HG02884 (cell line): ENCODE results near the gene AQP9.

Experiments used
- ATAC-seq: cut with Tn5 transposase; IDR thresholded peaks from one replicate; pipeline ENCODE4 v1.9.1; 2021; ENCODE audit warnings: mild to moderate bottlenecking, moderate library complexity; ENCODE audit not compliant: unreplicated experiment

AQP9 gene

DNA sequence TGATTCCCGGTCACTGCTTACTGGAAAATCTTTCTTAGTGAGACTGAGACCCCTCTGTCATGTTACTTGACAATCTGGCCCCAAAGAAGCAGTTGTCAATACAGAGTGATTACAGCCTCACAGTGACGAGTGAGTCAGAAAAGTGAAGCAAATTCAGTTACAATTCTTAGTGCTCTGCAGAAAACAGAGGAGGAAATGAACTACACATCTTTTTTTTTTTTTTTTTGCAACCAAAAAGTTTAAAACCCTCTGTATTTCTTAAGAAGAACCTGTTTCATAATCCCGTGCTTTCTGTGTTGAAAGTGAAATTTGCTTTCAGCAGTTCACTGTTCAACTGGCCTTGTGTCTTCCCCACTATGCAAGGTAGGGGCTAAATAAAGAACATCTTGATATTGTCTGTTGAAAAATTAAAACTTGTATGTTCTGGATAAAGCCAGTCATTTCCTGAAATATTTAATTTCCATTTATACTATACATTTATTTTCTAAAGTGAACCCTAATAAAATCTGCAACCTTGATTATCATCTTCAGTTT, 1.9 kb downstream of the AQP9 start:
- ATAC-seq: no peak

DNA sequence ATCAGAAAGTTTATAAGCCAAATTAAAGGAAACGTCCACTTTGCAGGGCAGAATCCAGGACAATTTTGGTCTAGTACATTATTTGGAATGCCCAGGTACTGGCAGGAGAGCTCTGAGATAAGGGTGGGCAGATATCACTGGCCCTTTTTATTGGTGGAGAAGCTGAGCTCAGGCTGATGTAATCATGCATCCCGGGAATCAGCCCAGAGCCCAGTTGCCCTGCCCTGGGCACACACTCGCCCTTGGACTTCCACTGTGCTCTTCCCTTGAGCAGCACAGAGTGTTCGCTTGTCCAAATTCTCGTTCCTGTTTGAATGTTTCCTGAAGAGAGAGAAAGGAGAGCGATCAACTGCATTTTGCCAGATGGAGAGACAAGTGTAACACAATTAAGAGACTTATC, 3.7 kb downstream of the AQP9 start:
- no peak for ATAC-seq

DNA sequence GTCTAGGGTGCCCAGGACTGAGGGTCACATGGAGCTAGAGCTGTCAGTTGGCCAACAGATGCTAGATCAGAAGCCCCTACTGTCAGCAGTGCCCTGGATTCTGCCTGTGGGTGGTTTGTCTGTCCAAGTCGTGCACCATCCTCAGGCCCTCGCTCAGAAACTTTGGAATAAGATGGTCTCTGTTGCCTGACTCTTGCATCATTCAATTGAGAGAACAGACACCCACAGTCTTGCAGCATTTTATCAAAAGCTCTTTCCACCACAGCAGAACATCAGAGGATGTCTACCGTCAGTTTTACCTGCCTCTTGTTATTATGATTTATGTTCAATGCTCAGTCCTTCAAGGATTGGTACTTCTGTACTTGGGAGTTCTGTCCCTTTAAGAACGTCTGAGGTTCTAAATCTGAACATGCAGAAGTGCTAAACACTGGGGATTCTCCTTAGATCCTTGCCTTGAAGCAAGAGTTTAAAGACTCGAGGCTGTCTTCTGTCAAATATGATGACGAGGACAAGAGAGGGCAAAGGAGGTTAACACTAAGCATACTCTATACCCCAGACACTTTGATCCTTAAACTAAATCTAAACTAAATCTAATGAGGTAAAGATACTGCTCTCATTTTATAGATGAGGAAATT, 4.8 kb downstream of the AQP9 start:
- no peak for ATAC-seq

DNA sequence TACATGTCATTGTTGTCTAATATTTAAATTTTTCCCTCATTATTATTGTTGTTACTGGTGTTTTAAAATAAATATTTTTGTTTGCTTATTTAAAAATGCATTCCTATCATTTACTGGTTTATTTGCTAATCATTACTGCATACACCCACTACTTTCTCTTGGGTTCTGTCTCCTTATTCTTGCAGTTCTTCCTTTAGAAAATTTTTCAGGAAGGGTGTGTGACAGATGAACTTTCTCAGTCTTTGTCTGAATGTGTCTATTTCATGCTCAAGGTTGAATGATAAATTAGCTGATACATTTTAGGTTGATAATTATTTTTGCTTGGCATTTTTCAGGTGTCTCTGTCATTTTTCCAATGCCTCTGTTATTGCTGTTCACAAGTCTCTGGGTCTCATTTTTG, 7.4 kb downstream of the AQP9 start:
- ATAC-seq: no peak

DNA sequence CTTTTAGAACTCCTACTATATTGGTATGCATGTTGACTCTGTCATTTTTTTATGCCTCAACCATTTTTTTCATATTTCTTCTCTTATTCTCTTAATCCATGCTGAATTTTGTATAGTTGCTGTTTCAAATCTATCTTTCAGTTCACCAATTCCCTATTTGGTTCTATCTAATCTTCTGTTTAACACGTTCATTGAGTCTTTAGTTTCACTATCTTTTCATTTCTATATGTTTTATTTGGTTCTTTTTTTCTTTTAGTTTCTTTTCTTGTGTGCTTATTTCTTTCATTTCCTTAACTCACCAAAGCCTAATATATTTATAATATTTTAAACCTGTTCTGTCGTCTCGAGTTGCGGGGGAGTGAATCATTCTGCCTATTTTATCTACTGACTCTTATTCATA, 8.0 kb downstream of the AQP9 start:
- no peak for ATAC-seq

DNA sequence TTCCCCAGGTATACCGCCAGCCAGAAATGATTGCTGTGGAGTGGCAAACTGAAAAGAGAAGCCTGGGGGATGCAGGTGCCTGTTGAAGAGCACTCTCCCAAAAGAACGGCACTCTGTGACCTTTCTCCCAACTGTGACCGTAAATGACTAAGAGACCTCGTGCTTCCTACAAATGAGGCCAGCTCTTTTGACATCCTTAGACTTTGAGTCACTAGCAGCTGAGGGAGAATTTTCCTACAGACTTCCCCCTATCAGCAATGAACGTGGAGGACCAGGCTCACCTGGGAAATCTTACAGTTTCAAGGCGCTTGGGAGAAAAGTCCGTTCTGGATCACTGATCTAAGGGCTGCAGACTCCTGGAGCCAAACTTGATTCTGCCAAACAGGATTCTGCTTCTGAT, 8.6 kb downstream of the AQP9 start:
- no peak for ATAC-seq

DNA sequence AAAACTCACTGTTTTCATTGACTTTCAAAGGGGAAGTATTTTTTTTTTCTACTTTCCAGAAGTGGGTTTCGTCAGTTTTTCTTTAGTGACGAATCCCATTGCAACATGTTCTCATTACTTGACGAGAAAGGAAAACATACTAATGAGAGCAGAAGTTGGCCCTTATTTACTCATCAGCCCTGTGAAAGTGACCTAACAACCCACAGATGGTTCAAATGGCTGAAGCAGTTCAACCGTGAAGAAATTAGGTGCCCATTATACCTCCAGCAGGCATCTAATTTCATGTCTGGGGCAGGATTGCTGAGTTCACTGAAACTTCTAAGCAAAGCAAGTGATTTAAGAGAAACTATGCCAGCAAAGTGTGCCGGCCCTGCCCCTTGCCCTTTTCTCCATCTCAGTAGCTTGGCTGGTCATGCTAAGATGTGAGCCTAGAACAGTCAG, 9.0 kb downstream of the AQP9 start:
- no peak for ATAC-seq

DNA sequence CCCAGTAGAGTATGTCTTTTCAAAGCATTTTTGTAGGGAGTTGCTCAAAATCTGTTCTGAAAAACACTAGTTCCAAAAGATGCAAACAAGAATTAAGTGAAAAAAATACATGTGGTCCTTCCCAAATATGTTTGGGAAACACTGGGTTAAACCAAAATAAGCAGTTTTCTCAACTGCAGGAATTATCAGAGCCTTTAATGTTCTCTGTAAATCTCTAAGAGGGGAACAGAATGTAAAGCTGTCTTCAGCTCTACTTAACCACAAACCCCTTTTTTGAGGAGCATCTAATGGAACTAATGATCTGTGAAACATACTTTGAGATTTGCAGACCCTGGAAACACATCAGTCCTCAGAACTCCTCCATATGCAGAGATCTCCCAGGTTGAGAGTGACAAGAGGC, 9.9 kb downstream of the AQP9 start:
- no peak for ATAC-seq

DNA sequence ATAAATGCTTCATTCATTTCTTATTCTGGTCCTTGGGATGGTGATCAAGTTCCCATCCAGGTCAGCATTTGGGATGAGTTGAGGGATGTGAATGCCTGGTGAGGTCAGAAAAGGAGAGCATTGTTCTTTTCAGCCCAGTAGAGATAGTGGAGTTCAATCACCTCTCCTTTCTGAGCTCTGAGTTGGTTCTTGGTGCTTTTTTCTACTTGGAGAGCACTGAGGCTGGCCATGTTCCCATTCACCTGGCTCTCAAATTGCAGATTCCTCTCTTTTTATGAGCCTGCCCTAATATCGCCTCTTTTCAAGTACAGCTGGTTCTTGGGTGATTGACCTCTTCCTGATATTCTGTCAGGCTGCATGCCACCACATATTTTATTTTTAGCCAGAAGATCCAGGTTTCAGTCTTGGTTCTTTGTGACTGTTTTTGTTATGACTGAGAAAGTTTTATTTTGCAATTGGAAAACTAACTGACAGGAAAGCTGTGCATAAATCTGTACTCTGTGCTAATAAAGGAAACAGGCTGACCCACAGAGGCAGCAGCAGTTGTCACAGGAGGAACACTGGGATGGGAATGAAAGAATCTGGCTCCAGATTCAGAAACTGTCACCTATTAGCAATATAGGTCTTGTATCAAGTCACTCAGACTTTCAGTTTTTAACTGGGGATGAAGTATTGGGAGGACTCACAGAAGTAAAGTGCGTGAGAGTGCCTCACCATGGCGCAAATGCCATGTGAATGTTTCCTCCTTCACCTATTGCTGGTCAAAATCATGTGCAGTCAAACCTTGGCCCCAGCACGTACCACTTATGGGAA, 10.7 kb downstream of the AQP9 start:
- ATAC-seq: no peak

DNA sequence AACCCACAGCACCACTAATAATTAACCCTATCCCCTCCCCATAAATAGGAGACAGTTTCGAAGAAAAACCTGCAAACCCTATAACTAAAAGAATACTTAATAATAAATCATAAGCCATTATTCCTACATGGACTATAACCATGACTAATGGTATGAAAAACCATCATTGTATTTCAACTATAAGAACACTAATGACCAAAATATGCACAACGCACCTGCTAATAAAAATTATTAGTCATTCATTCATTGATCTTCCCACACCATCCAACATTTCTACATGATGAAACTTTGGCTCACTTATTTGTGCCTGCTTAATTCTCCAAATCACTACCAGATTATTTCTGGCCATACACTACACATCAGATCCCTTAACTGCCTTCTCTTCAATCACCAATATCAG, 16.6 kb downstream of the AQP9 start:
- no peak for ATAC-seq

DNA sequence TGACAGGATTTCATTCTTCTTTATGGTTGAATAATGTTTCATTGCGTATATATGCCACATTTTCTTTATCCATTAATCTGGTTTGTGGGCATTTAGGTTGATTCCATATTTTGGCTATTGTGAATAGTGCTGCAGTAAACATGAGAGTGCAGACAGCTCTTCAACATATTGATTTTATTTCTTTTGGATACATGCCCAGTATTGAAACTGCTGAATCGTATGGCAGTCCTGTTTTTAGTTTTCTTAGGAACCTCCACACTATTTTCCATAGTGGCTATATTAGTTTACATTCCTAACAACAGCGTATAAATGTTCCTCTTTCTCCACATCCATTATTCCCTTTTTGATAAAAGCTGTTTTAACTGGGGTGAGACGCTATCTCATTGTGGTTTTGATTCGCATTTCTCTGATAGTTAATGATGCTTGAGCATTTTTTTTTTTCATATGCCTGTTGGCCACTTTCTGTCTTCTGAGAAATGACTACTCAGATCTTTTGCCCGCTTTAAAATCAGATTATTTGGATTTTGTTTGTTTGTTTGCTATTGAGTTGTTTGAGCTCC, 21.7 kb downstream of the AQP9 start:
- no peak for ATAC-seq

DNA sequence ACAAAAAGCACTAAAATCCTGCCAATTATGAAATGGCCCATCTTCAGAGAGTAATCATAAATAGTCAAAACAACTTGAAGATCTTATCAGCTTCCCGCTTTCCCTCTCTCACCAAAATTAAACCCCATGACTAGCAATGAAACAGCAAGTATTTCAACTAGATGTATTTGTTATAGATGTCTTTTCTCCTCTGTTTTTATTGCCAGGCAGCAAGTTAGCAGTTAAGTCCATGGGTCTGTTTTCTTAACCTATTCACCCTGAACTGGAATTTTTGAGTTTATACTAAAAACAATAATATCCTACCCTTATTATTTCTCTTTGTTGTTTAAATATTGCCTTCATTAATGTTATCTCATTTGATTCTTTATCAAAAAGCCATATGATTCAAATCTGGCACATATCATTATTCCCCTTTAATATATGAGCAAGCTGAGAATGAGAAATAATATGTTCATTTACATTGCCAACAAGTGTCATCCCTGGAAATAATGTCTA, 23.3 kb downstream of the AQP9 start:
- ATAC-seq: no peak

DNA sequence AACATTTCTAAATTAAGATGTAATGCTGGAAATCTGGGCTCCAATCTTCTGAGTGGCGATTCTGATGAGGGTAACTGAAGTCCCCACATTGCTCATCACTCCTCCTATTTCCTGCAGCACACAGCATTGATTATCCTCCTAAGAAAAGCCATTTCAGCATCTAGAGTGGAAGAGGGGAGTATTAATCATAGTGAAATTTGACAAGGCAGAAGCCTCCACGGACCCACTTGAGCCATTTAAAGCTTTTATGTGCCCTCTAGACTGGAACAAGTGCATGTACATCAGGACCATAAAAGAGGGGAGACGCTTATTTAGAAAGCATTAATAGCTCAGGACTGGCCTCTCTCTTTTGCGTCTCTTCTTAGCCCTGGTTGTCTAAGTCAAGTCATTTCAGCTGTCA, 25.8 kb downstream of the AQP9 start:
- ATAC-seq: no peak

DNA sequence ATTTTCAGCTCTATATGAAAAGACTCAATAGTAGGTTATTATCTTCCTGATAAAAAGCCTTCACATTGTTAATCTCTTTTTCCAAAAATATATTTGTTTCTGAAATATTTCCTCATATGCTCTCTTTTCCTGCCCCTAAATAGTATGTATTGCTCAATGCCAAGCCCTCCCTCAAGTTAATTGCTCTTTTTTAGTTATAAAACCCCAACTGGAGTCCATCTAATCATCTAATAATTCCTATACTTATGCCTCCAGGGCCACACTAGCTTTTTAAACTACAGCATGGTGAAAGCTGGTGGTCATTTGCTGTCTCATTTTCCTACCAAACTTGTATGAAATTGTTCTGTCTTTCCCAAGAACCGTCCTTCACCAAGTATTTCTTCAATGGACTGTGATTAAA, 26.7 kb downstream of the AQP9 start:
- no peak for ATAC-seq

DNA sequence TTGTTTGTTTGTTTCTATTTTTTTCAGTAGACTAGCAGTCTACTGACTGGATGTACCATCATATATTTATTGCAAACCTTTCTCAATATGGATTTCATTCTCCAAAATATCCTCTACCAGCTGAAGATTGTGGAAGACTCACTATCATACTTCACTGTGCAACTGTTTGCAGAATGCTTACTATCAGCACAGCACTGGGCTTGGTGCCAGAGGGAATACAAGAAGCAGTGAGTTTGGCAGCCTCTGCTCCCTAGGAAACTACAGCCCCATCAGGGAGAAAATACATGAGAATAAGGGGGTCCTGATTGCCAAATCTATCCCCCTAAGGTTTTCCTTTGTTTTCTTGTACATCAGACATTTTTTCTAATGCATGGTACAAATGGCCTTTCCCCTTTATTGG, 27.5 kb downstream of the AQP9 start:
- no peak for ATAC-seq

DNA sequence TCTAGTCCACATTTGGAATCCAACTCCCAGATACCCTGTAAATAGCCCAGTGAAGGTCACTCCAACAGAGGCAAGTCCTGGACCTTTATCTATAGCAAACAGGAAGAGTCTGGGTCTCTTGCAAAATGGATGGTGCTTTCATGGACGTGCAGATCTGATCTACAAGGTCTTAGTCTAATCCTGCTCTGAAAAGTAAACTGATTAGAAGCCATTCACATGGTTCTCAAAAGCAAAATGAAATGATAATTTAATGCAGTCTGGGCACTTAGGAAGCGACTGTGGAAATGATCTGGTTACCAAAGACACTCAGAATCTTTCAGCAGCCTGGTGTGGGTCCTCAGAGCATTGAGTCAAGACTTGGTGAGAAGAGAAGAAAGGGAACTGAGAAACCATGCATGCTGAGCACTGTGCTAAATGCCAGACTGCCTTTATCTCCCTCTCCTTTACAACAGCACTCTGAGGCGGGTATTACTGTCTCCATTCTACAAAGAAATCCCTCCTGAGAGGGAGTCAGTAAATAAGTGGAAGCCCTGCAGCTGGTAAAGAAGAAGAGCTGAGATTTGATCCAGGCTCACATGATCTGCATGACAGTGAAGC, 29.0 kb downstream of the AQP9 start:
- no peak for ATAC-seq

DNA sequence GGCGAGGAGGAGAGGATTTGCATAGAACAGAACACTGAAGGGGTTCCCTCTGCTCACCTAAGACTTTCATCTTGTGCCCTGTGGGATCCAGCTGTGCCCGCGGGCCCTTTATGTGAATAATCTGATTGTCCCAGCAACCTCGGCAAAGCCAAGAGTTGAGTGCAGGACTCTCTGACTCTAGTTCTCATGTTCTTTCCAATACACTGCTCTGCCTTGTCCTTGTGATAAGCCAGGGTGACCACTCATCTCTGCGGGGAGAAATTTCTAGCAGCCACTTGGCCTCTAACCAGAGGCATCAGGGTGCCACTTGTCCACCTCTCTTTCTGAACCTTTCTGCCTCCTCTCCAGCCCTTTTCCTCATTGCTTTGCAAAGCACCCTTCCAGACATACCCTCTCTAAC, 31.8 kb downstream of the AQP9 start:
- ATAC-seq: no peak

DNA sequence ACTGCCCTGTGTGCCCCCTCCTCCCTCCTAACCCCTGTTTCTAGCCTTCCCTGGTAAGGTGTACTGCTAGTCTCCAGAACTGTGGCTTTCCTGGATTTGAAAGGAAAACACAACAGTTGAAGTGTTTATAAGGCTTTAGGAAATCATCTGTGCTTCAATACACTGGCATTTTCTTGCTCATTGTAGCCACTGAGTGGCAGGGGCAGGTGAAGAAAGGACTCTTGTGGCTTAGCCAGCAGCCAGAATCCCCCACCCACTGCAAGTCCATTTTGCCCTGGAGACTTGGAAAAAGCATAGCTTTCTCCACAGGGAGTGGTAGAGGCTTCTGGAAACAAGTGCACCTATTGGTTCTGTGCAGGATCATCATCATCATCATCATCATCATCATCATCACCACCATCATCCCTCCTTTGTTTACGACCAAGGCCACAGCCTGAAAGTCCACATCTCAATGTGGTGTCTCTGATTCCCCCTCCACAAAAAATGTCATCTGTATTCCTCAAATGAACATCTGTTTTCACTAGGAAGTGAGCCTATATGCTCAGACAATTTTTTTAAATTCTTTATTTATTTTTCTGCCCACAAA, 33.4 kb downstream of the AQP9 start:
- ATAC-seq: no peak

DNA sequence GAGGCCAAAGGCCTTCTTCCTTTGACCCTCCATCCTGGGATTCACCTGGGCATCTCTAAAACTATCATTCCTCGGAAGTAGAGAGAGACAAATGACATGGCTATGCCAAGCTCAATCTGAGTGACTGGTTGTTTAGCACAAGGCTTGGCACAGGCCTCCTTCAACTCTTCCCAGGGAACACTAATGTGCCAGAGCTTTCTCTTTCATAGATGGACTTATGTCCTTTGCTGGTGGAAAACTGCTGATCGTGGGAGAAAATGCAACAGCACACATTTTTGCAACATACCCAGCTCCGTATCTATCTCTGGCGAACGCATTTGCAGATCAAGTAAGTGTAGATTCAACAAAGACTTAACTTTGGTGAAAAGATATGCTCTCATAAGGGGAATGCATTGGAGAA, 36.5 kb downstream of the AQP9 start:
- ATAC-seq: no peak

DNA sequence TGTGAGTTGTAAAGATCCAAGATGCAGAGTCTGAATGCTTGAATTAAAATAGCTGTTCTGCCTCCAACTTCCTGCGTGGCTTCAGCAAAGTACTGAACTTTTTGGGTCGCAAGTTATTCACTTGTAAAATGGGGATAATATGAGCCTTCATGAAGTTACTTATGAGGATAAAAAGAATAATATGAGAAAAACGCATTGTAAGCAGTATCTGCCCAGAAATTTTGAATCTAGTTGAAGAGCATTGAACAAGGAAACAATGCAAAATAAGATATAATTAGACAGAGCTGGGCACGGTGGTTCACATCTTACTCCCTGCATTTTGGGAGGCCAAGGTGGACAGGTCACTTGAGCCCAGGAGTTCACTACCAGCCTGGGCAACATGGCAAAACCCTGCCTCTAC, 37.8 kb downstream of the AQP9 start:
- no peak for ATAC-seq

DNA sequence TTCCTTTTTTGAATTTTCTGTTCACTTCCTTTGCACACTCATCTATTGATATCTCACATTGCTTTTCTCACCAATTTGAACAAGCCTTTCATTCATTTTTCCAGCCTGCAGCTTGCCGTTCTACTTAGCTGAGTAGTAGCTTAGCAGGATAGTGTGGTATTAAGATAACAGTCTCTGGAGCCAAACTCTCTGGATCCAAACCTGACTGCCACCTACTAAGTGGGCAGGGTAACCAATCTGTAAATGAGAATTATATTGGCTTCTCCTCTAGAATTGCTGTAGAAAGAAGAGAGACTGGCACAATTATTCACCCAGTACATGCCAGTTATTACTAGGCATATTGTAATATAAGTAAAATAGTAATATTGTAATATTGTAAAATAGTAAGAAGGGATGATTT, 40.5 kb downstream of the AQP9 start:
- ATAC-seq: no peak
